A549 (cell line): ENCODE data around the gene KCNIP2. TPM values are rescaled to one million over a fixed set of nuclear protein-coding genes. Genes with fewer than 3 reads are reported as not detected.
A peak's percentile ranks its signal among the peaks of the same experiment; 100 is the strongest.

ENCODE experiments used
- ATAC-seq, 2 experiments: fragments of 200-7000 bp in 1 of 2; fragments of >200 bp in 1 of 2; cut with Nextera tagmentation in 1 of 2; cut with Tn5 transposase in 1 of 2; 3 replicates each; pipeline versions ENCODE4 v1.8.0 to v1.9.1; 2018 to 2020; ENCODE audit warnings: mild to moderate bottlenecking in 1 of 2, moderate library complexity in 1 of 2
- CTCF ChIA-PET: fragments of 300-600 bp; sonication (Branson Sonifier 250); formaldehyde crosslinking; extraction: SDS; loops from one replicate; lab custom pipeline; 2021; ENCODE audit warnings: antibody characterized with exemption, inconsistent platforms; lab: Yijun Ruan, JAX
- POLR2A ChIA-PET: fragments of 350-600 bp; formaldehyde crosslinking; extraction: SDS; loops from one replicate; lab custom pipeline; 2021; ENCODE audit warnings: antibody characterized with exemption, inconsistent platforms; lab: Yijun Ruan, JAX
- DNase-seq, 2 experiments: peaks; one replicate each; pipeline versions ENCODE4 v3.0.0 to v3.0.0-alpha.2; 2011 to 2016; ENCODE audit warnings: low read depth in 1 of 2, low spot score in 1 of 2
- FAIRE-seq: peaks from 2 replicates; lab custom pipeline; 2011; peaks lifted over from hg19 to GRCh38; lab: Jason Lieb, UNC
- H3K27ac ChIP-seq, 2 experiments: fragments of >200 bp; sonication (Bioruptor Twin); formaldehyde crosslinking; 3 replicates each; pipeline ENCODE4 v1.5.1; 2016 to 2017
- H3K4me1 ChIP-seq: fragments of >200 bp; sonication (Bioruptor Twin); formaldehyde crosslinking; 3 replicates; pipeline ENCODE4 v1.6.1; 2016
- H3K4me2 ChIP-seq: fragments of >200 bp; sonication (Bioruptor Twin); formaldehyde crosslinking; 3 replicates; pipeline ENCODE4 v1.6.1; 2016
- H3K4me3 ChIP-seq: fragments of >200 bp; sonication (Bioruptor Twin); formaldehyde crosslinking; 3 replicates; pipeline ENCODE4 v1.5.1; 2016
- H3K9me3 ChIP-seq: fragments of >200 bp; sonication (Bioruptor Twin); formaldehyde crosslinking; 3 replicates; pipeline ENCODE4 v1.6.1; 2016
- ATOH8 ChIP-seq: fragments of 250-450 bp; sonication (Bioruptor Pico); IDR thresholded peaks from 2 replicates; pipeline ENCODE4 v1.5.0; 2020; ENCODE audit warnings: low read depth, mild to moderate bottlenecking, moderate library complexity
- BHLHE40 ChIP-seq: IDR thresholded peaks from 2 replicates; pipeline ENCODE4 v1.6.1; 2012; ENCODE audit warnings: low read depth, low read length, inconsistent platforms
- CBX8 ChIP-seq: fragments of 200-600 bp; sonication (generic); IDR thresholded peaks from 2 replicates; pipeline ENCODE4 v1.6.1; 2016
- CHD2 ChIP-seq: fragments of 150-350 bp; IDR thresholded peaks from 2 replicates; pipeline ENCODE4 v1.6.1; 2014; ENCODE audit warnings: low read length; ENCODE audit not compliant: partially characterized antibody
- E2F6 ChIP-seq: IDR thresholded peaks from 2 replicates; pipeline ENCODE4 v1.6.1; 2012; ENCODE audit warnings: low read depth, borderline replicate concordance
- EHF ChIP-seq: fragments of 250-450 bp; sonication (Bioruptor Pico); IDR thresholded peaks from 2 replicates; pipeline ENCODE4 v1.5.0; 2020; ENCODE audit warnings: mild to moderate bottlenecking
- EHMT2 ChIP-seq: fragments of 200-600 bp; sonication (generic); IDR thresholded peaks from 2 replicates; pipeline ENCODE4 v1.6.1; 2016; ENCODE audit warnings: antibody characterized with exemption, low read depth, mild to moderate bottlenecking, moderate library complexity
- ELK1 ChIP-seq: fragments of 150-350 bp; IDR thresholded peaks from 2 replicates; pipeline ENCODE4 v1.6.1; 2014; ENCODE audit warnings: low read depth, mild to moderate bottlenecking, low read length
- EP300 ChIP-seq, 2 experiments: fragments of >200 bp; sonication (Bioruptor Twin); formaldehyde crosslinking; IDR thresholded peaks; 2 replicates in 1 of 2; 3 replicates in 1 of 2; pipeline ENCODE4 v1.6.1; 2016 to 2017
- ESRRA ChIP-seq: fragments of 150-350 bp; IDR thresholded peaks from 2 replicates; pipeline ENCODE4 v1.6.1; 2014; ENCODE audit warnings: mild to moderate bottlenecking, low read length, borderline replicate concordance
- FOXS1 ChIP-seq: fragments of 250-450 bp; sonication (Bioruptor Pico); IDR thresholded peaks from 2 replicates; pipeline ENCODE4 v1.5.0; 2020; ENCODE audit warnings: mild to moderate bottlenecking, moderate library complexity
- GATA3 ChIP-seq: IDR thresholded peaks from 2 replicates; pipeline ENCODE4 v1.6.1; 2012; ENCODE audit warnings: borderline replicate concordance
- HOXA7 ChIP-seq: fragments of 250-450 bp; sonication (Bioruptor Pico); IDR thresholded peaks from 2 replicates; pipeline ENCODE4 v1.5.0; 2020; ENCODE audit warnings: mild to moderate bottlenecking, moderate library complexity
- HOXB13 ChIP-seq: fragments of 250-450 bp; sonication (Bioruptor Pico); IDR thresholded peaks from 2 replicates; pipeline ENCODE4 v1.5.0; 2020; ENCODE audit warnings: low read depth, mild to moderate bottlenecking, moderate library complexity
- HOXB5 ChIP-seq: fragments of 250-450 bp; sonication (Bioruptor Pico); IDR thresholded peaks from 2 replicates; pipeline ENCODE4 v1.5.0; 2020; ENCODE audit warnings: mild to moderate bottlenecking, moderate library complexity
- JUN ChIP-seq, 2 experiments: fragments of >200 bp; sonication (Bioruptor Twin); formaldehyde crosslinking; IDR thresholded peaks; 2 replicates in 1 of 2; 3 replicates in 1 of 2; pipeline ENCODE4 v1.6.1; 2016 to 2017
- JUNB ChIP-seq: fragments of >200 bp; sonication (Bioruptor Twin); formaldehyde crosslinking; IDR thresholded peaks from 2 replicates; pipeline ENCODE4 v1.6.1; 2016
- KDM5A ChIP-seq: fragments of 200-600 bp; sonication (generic); IDR thresholded peaks from 2 replicates; pipeline ENCODE4 v1.6.1; 2016; ENCODE audit warnings: antibody characterized with exemption, mild to moderate bottlenecking
- MAX ChIP-seq: IDR thresholded peaks from 2 replicates; pipeline ENCODE4 v1.6.1; 2012
- MAZ ChIP-seq: fragments of 150-350 bp; IDR thresholded peaks from 2 replicates; pipeline ENCODE4 v1.6.1; 2014; ENCODE audit warnings: antibody characterized with exemption, low read depth, low read length, borderline replicate concordance
- MYC ChIP-seq: IDR thresholded peaks from 2 replicates; pipeline ENCODE4 v1.6.1; 2012; ENCODE audit warnings: mild to moderate bottlenecking, inconsistent platforms, low read length, improper control_type of control experiment, borderline replicate concordance
- NPAS2 ChIP-seq: fragments of 250-450 bp; sonication (Bioruptor Pico); IDR thresholded peaks from 2 replicates; pipeline ENCODE4 v1.8.0; 2022; ENCODE audit warnings: mild to moderate bottlenecking, moderate library complexity, borderline replicate concordance
- PHF8 ChIP-seq: fragments of 200-600 bp; sonication (generic); IDR thresholded peaks from 2 replicates; pipeline ENCODE4 v1.6.1; 2016; ENCODE audit warnings: low read depth, mild to moderate bottlenecking, antibody characterized with exemption, moderate library complexity, borderline replicate concordance
- RARB ChIP-seq: fragments of 250-450 bp; sonication (Bioruptor Pico); IDR thresholded peaks from 2 replicates; pipeline ENCODE4 v1.8.0; 2021; ENCODE audit warnings: mild to moderate bottlenecking, moderate library complexity
- RCOR1 ChIP-seq: fragments of 150-350 bp; IDR thresholded peaks from 2 replicates; pipeline ENCODE4 v1.6.1; 2014; ENCODE audit warnings: antibody characterized with exemption, low read length, low read depth
- REST ChIP-seq: fragments of 200-600 bp; sonication (generic); IDR thresholded peaks from 2 replicates; pipeline ENCODE4 v1.6.1; 2016; ENCODE audit warnings: antibody characterized with exemption, mild to moderate bottlenecking, moderate library complexity
- RFX5 ChIP-seq: fragments of 450-650 bp; IDR thresholded peaks from 2 replicates; pipeline ENCODE4 v1.7.1; 2014; ENCODE audit warnings: antibody characterized with exemption, mild to moderate bottlenecking, moderate library complexity
- TFCP2L1 ChIP-seq: fragments of 250-450 bp; sonication (Bioruptor Pico); IDR thresholded peaks from 2 replicates; pipeline ENCODE4 v1.5.0; 2021; ENCODE audit warnings: mild to moderate bottlenecking
- ZC3H11A ChIP-seq: fragments of 450-650 bp; IDR thresholded peaks from 2 replicates; pipeline ENCODE4 v1.6.1; 2014; ENCODE audit warnings: antibody characterized with exemption, mild to moderate bottlenecking
- ZNF302 ChIP-seq: fragments of 250-450 bp; sonication (Bioruptor Pico); IDR thresholded peaks from 2 replicates; pipeline ENCODE4 v1.9.0; 2021; ENCODE audit warnings: inconsistent platforms, mild to moderate bottlenecking, moderate library complexity
- WGBS: methylation state at CpG from one replicate; pipeline ENCODE4 v1.1.6; 2017; ENCODE audit errors: missing lambda C conversion rate; 5-methylcytosine and 5-hydroxymethylcytosine counted together
- polyA plus RNA-seq, 4 experiments: library from polyadenylated mRNA; depleted of rRNA in 3 of 4; stranded (reverse); fragments of >200 nt; fragmentation: RNase III in 1 of 4; extraction: RNeasy Plus Mini Kit Qiagen cat#74134 plus additional on column Dnase treatment in 1 of 4; gene quantifications; 2 replicates in 3 of 4; 3 replicates in 1 of 4; pipeline ENCODE4 v1.2.3, GENCODE V29; 2011 to 2017

Gene KCNIP2
- polyA plus RNA-seq, 2 of the 4 experiments (the other 2 are of a cell fraction) = 0.88 to 1.3 TPM

- POLR2A ChIA-PET = interaction anchor here (3.5 kb wide), 1 partner anchor 34 kb away, joined by 24 read pairs; the partner anchor contains the start of gene OGA
- DNase-seq = no peak
- Histone ChIP-seq H3K9me3 (no peaks in the 10 kb centered on the region), H3K4me3 (peak overlapping the region; percentile 72), H3K4me1 (peaks cover 32% of the 10 kb centered on the region), H3K27ac (peak overlapping the region; percentile 84 to 93), H3K4me2 (peak overlapping the region; percentile 76)
- TF ChIP-seq RFX5 = no peak
- TF ChIP-seq, all 56 proteins: peak for 0
- ATAC-seq = no peak; a peak in 1 of 6 replicates
- WGBS = 72% methylated on average over 10 of the region's 10 CpGs
- CTCF ChIA-PET = interaction anchor here (1.0 to 8.1 kb wide), 9 partner anchors 10 to 570 kb away, joined by 3 to 106 read pairs (median 12); no protein-coding TSS in a partner anchor
- FAIRE-seq = no peak
Observed at GRCh38 chr10:101783736-101784118, 59.9 kb downstream of the KCNIP2 start.

GRCh38 chr10:101782811-101783735, 60.5 kb downstream of the KCNIP2 start, which contains the start of gene NPM3:
NPM3 (minus strand) TSS chr10:101783446; CDS start chr10:101783390, 56 bp downstream.
- Histone ChIP-seq H3K4me2 (peak within 1 kb of the TSS; percentile 76), H3K4me1 (peaks cover 32% of the 10 kb centered on the region), H3K27ac (peak within 1 kb of the TSS; percentile 84 to 93), H3K9me3 (no peaks in the 10 kb centered on the region), H3K4me3 (peak within 1 kb of the TSS; percentile 72)
- POLR2A ChIA-PET = interaction anchor here (3.5 kb wide), 1 partner anchor 35 kb away, joined by 24 read pairs; the partner anchor contains the start of gene OGA
- FAIRE-seq (no peak), ATAC-seq (peak; percentile 64 to 81), DNase-seq (peak; percentile 81 to 94)
- WGBS = 4% methylated on average over 44 of the region's 57 CpGs
- CTCF ChIA-PET = interaction anchor here (0.8 to 8.1 kb wide), 16 partner anchors 10 to 574 kb away, joined by 3 to 106 read pairs (median 11); no protein-coding TSS in a partner anchor
- TF ChIP-seq RCOR1 (no peak), HOXB13 (CRISPR knock-in tag) (no peak), EP300 (IDR thresholded peaks at IDR 0.05) (no peak), PHF8 (peak; percentile 34; the same call in 1 of the 2 replicates), ELK1 (no peak), ZNF302 (CRISPR knock-in tag) (no peak), ESRRA (no peak), GATA3 (no peak), KDM5A (peak; percentile 99), FOXS1 (CRISPR knock-in tag) (no peak), JUNB (no peak), NPAS2 (CRISPR knock-in tag) (peak; percentile 5; the same call in 1 of the 2 replicates), BHLHE40 (no peak), HOXB5 (CRISPR knock-in tag) (no peak), CBX8 (no peak), ZC3H11A (no peak), HOXA7 (CRISPR knock-in tag) (no peak; the same call in 1 of the 2 replicates), TFCP2L1 (CRISPR knock-in tag) (peak; percentile 51; the same call in 1 of the 2 replicates), MYC (no peak), RARB (no peak), ATOH8 (CRISPR knock-in tag) (no peak), E2F6 (0 out of 2 replicates have a peak, but pooled peaks have one; percentile 13), MAZ (no peak), EHMT2 (no peak), MAX (peak; percentile 64; the same call in 1 of the 2 replicates), JUN (IDR thresholded peaks at IDR 0.05) (peak; percentile 53 to 84; a peak in 4 of 5 replicates), EHF (CRISPR knock-in tag) (no peak), CHD2 (no peak), REST (no peak; the same call in 1 of the 2 replicates)
